Heart right ventricle (tissue), 16 donors: ENCODE data around the gene BID. TPM values are rescaled to one million over a fixed set of nuclear protein-coding genes. Genes with fewer than 3 reads are reported as not detected.
A peak's percentile ranks its signal among the peaks of the same experiment; 100 is the strongest.
"Not testable (repeated sequence)": the region's sequence is repeated elsewhere in the genome, so short reads cannot be mapped to it uniquely, and the experiment has no call there.

Experiments
- ATAC-seq, 8 donors: fragments of 200-7000 bp; cut with Tn5 transposase; one replicate each; pipeline ENCODE4 v1.9.1; 2020; ENCODE audit warnings: mild to moderate bottlenecking in 8 of 8, moderate library complexity in 8 of 8, moderate number of reproducible peaks in 1 of 8
- DNase-seq, 2 donors: peaks; one replicate each; pipeline ENCODE4 v3.0.0-alpha.2; 2020
- H3K27ac ChIP-seq, 10 donors: fragments of 200-600 bp; sonication (generic) in 2 of 10; one replicate each; pipeline versions ENCODE4 v1.5.0 to v1.8.0; 2020 to 2022; ENCODE audit warnings: mild to moderate bottlenecking in 3 of 10
- H3K27me3 ChIP-seq, 7 donors: fragments of 200-600 bp; one replicate each; pipeline ENCODE4 v1.8.0; 2021 to 2022; ENCODE audit warnings: mild to moderate bottlenecking in 2 of 7
- H3K36me3 ChIP-seq, 9 donors: fragments of 200-600 bp; sonication (generic) in 1 of 9; one replicate each; pipeline versions ENCODE4 v1.5.0 to v1.8.0; 2020 to 2022; ENCODE audit warnings: mild to moderate bottlenecking in 2 of 9
- H3K4me1 ChIP-seq, 9 donors: fragments of 200-600 bp; sonication (generic) in 1 of 9; one replicate each; pipeline versions ENCODE4 v1.5.0 to v1.8.0; 2020 to 2022; ENCODE audit warnings: mild to moderate bottlenecking in 4 of 9
- H3K4me3 ChIP-seq, 10 donors: fragments of 200-600 bp; sonication (generic) in 2 of 10; one replicate each; pipeline versions ENCODE4 v1.5.0 to v1.8.0; 2020 to 2022; ENCODE audit warnings: mild to moderate bottlenecking in 7 of 10, moderate library complexity in 2 of 10
- H3K9me3 ChIP-seq, 11 donors: fragments of 200-600 bp in 10 of 11; sonication (generic) in 2 of 11; one replicate each; pipeline versions ENCODE4 v1.5.0 to v1.8.0; 2013 to 2022; ENCODE audit warnings: mild to moderate bottlenecking in 2 of 11, control low read depth in 1 of 11, moderate library complexity in 1 of 11
- WGBS, 2 donors: extraction: QIAGEN DNeasy Blood & Tissue Kit; methylation state at CpG; one replicate each; pipeline ENCODE4 v1.1.7; 2013; ENCODE audit warnings: inconsistent platforms in 1 of 2; 5-methylcytosine and 5-hydroxymethylcytosine counted together
- intact Hi-C, 10 donors: fragments of 100-400 bp; cut with DNase I; formaldehyde crosslinking; loops; one replicate each; pipeline versions ENCODE4 v1.11.1 to v1.14.2; 2022
- polyA plus RNA-seq, 2 donors: library from polyadenylated mRNA; stranded (reverse); fragments of 200-250 nt; gene quantifications; one replicate each; pipeline ENCODE4 v1.2.3, GENCODE V29; 2013
- total RNA-seq, 10 donors: library from RNA; stranded (reverse); fragmentation: NEBNext Ultra II Directional in 3 of 10; extraction: Animal tissue kit (Norgen Biotek cat#: 25700) in 3 of 10; gene quantifications; one replicate each; pipeline versions ENCODE4 v1.2.1 to v1.2.4, GENCODE V29; 2021 to 2023
- TF ChIP-seq, protein P1 (sequence below), 9 donors: fragments of 200-600 bp; sonication (generic) in 2 of 9; IDR thresholded peaks; one replicate each; pipeline versions ENCODE4 v1.5.0 to v1.8.0; 2021 to 2022; ENCODE audit warnings: antibody characterized with exemption in 9 of 9, mild to moderate bottlenecking in 5 of 9, moderate library complexity in 1 of 9
- donor health status: Arrhythmogenic right ventricular cardiomyopathy.
- donor health status: ischemic (EF 13 %, LVEDD 7.1; RV severe dilation, severe dysfunction).
- donor health status: healthy with polysubstance abuse.
- donor health status: DM: no; HTN: yes; CAD: no.
- donor health status: DM: no; HTN: no; CAD: no.
- donor health status: ischemic (EF 25% LVEDD 6.9; RV normal size, moderate dysfunction).
- donor health status: ischemic (EF 25% LVEDD 5.7; RV mildly dilated, moderate dysfunction).
- donor health status: healthy.
- donor health status: DM: yes; HTN: yes; CAD: no.
- donor health status: Ischemic cardiomyopathy.
- donor health status: ischemic (EF 35%, LVEDD 5.7; RV mildly dilated, moderate dysfunction).
- donor health status: nonischemic (EF 11% LVEDD 7.7; RV severe dilation, severe dysfunction).
- donor health status: DM: yes; HTN: yes; CAD: no.
- donor health status: PGD.
- donor health status: ischemic (EF 29% LVEDD 5.4; RV normal size, mild dysfunction).
- donor health status: nonischemic (EF 23%, LVEDD 6.1; RV moderate dilation, normal function).

BID gene
- total and polyA plus RNA-seq, 12 donors: 5.6 to 42.9 (median 10.9) TPM

DNA sequence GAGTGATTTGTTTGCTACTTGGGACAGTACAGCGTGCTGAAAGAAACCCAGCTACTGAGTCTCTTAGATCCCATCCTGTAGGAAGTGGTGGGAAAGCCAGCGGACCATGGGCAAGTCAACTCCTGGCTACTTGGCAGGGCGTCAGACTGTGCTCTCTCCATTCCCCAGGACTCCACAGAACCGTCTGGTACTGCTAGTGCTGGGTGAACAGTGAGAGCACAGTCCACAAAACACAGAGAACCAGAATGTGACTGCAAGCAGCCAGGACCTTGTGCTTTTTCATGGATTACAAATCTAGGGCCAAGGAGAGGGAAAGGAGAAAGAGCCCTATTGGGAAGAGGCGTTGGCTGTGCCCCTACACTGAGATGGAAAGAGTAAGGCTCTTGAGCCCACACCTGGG lies 10.2 kb downstream of the BID start:
- H3K9me3 ChIP-seq: no peaks in the 10 kb centered on the region
- intact Hi-C loops: no loop called here
- 68 to 69% methylated on average over 5 of the region's 5 CpGs for WGBS, 2 donors
- H3K36me3 ChIP-seq: no peaks in the 10 kb centered on the region
- H3K4me3 ChIP-seq: no peak overlapping the region
- TF ChIP-seq, protein P1, sequence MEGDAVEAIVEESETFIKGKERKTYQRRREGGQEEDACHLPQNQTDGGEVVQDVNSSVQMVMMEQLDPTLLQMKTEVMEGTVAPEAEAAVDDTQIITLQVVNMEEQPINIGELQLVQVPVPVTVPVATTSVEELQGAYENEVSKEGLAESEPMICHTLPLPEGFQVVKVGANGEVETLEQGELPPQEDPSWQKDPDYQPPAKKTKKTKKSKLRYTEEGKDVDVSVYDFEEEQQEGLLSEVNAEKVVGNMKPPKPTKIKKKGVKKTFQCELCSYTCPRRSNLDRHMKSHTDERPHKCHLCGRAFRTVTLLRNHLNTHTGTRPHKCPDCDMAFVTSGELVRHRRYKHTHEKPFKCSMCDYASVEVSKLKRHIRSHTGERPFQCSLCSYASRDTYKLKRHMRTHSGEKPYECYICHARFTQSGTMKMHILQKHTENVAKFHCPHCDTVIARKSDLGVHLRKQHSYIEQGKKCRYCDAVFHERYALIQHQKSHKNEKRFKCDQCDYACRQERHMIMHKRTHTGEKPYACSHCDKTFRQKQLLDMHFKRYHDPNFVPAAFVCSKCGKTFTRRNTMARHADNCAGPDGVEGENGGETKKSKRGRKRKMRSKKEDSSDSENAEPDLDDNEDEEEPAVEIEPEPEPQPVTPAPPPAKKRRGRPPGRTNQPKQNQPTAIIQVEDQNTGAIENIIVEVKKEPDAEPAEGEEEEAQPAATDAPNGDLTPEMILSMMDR (IDR thresholded peaks at IDR 0.05): no peak
- no peaks in the 10 kb centered on the region for H3K27me3 ChIP-seq
- peaks cover 0 to 18% (median 4%) of the 10 kb centered on the region in 9 donors for H3K4me1 ChIP-seq
- DNase-seq: no peak
- no peak overlapping the region for H3K27ac ChIP-seq
- peak in 2 of 8 donors; percentile 29 to 41 for ATAC-seq

DNA sequence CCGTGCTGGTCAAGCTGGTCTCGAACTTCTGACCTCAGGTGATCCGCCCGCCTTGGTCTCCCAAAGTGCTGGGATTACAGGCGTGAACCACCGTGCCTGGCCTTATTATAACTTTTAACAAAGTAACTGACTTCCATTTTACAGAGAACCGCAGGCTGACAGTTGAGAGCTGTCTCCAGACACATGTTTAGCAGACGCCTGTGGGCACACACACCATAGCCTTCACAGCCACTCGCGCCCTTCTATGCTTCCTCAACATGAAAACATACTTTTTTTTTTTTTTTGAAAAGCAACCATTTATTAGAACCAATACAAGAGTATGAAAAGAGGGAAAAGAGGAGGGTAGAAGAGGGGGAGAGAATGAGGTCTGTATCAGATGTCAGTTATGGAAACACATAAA lies 10.8 kb downstream of the BID start:
- ATAC-seq, H3K27me3 ChIP-seq, H3K4me3 ChIP-seq, H3K9me3 ChIP-seq, intact Hi-C loops, H3K36me3 ChIP-seq, DNase-seq, H3K27ac ChIP-seq: not testable (repeated sequence)
- peaks cover 0 to 17% (median 4%) of the 10 kb centered on the region in 9 donors for H3K4me1 ChIP-seq
- 83 to 90% methylated on average over 9 to 10 of the region's 10 CpGs for WGBS, 2 donors

DNA sequence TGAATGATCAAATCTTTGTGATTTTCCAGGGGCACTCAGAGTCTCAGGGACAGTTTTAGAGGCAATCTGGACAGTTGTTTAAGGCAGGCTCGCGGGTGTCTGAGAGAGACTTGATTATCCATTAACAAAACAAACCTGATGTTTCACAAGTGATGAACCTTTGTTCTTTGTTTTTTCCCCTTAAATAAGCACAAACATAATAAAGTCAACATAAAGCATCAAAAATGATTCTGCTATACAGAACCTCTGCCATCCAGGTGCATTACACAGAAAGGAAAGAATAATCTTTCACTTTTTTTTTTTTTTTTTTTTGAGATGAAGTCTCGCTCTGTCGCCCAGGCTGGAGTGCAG lies 13.2 kb downstream of the BID start:
- TF ChIP-seq, protein P1 (IDR thresholded peaks at IDR 0.05): no peak
- H3K4me1 ChIP-seq: peaks cover 0 to 17% (median 4%) of the 10 kb centered on the region in 9 donors
- DNase-seq (no peak), ATAC-seq (no peak)
- no peaks in the 10 kb centered on the region for H3K36me3 ChIP-seq
- no peaks in the 10 kb centered on the region for H3K9me3 ChIP-seq
- 82 to 88% methylated on average over 2 of the region's 4 CpGs for WGBS, 2 donors
- H3K4me3 ChIP-seq: no peak overlapping the region
- H3K27ac ChIP-seq: peak overlapping the region in 1 of 10 donors; percentile 65
- intact Hi-C loops: no loop called here
- no peaks in the 10 kb centered on the region for H3K27me3 ChIP-seq

DNA sequence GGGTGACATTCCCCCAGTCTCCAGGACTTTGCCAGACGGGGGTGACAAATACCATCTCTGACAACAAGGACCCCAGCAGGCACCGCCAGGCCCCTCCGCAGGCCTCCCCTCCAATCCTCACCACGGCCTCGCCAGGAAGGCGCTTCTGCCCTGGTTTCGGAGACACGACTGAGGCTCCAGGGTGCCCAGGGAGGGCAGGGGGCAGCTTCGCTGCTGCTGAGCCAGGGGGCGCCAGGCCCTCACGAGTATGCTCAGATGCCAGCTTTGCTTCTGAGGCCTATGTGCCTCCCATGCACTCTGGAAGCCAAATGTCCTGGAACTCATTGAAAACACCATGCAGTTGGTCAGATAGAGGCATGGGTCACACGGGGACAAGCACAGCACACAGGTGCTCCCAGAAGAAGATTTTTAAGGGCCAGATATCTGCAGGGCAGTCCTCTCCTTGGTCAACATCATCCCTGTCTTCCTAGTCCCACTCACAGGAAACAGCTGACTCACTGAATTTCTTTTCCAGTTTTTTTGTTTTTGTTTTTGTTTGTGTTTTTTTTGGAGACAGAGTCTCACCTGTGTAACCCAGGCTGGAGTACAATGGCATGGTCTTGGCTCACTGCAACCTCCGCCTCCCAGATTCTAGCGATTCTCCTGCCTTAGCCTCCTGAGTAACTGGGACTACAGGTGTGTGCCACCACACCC lies 19.9 kb downstream of the BID start:
- Histone ChIP-seq H3K27me3 (no peaks in the 10 kb centered on the region), H3K36me3 (peaks cover 0 to 5% (median 0%) of the 10 kb centered on the region in 9 donors), H3K4me3 (no peak overlapping the region), H3K9me3 (no peaks in the 10 kb centered on the region), H3K27ac (no peak overlapping the region), H3K4me1 (peaks cover 0 to 5% (median 0%) of the 10 kb centered on the region in 9 donors)
- 83 to 85% methylated on average over 14 of the region's 14 CpGs for WGBS, 2 donors
- TF ChIP-seq, protein P1 (IDR thresholded peaks at IDR 0.05): peak in 7 of 9 donors; percentile 22 to 45 (median 36)
- intact Hi-C loops: loop anchor here in 1 of 10 donors (10.0 kb wide), 1 partner anchor 330 kb away; no protein-coding TSS in a partner anchor
- DNase-seq (no peak), ATAC-seq (peak in 7 of 8 donors; percentile 30 to 78 (median 64))

DNA sequence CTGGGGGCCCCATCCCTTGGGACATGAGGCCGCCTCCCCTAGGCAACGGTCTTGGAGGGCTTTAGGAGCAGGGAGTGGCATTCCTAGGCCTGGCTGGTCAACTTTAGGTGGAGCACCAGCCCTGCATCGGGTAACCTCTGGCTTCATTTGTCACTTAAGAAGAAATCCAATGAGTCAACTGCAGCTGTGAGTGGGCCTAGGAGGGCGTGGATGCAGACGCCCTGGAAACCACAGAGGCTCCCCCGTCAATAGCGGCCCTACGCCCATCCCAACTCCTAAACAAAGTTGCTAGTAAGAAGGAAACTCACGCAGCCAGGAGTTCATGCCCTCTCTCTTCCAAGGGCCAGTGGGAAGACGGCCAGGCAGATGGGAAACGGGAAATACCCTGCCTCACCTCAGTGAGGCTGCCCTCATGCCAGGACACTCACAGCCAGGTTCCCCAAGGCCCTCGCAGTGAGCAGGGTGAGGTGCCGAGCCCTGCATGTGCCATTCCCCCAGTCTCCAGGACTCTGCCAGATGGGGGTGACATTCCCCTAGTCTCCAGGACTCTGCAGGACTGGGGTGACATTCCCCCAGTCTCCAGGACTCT lies 20.8 kb downstream of the BID start:
- Histone ChIP-seq H3K27me3 (no peaks in the 10 kb centered on the region), H3K36me3 (peaks cover 0 to 6% (median 0%) of the 10 kb centered on the region in 9 donors), H3K4me1 (peaks cover 0 to 5% (median 0%) of the 10 kb centered on the region in 9 donors), H3K9me3 (no peaks in the 10 kb centered on the region), H3K27ac (no peak overlapping the region), H3K4me3 (no peak overlapping the region)
- intact Hi-C loops: loop anchor here in 1 of 10 donors (10.0 kb wide), 1 partner anchor 331 kb away; no protein-coding TSS in a partner anchor
- WGBS, 2 donors: 94 to 95% methylated on average over 13 of the region's 13 CpGs
- TF ChIP-seq, protein P1 (IDR thresholded peaks at IDR 0.05): no peak
- DNase-seq: no peak
- no peak for ATAC-seq
